GM21367 (cell line): ENCODE measurements around the gene CAPZA1.
"Not testable (repeated sequence)": the region's sequence is repeated elsewhere in the genome, so short reads cannot be mapped to it uniquely, and the experiment has no call there.

Experiments
- ATAC-seq: cut with Tn5 transposase; IDR thresholded peaks from one replicate; pipeline ENCODE4 v1.9.1; 2021; ENCODE audit not compliant: unreplicated experiment

The CAPZA1 gene

DNA sequence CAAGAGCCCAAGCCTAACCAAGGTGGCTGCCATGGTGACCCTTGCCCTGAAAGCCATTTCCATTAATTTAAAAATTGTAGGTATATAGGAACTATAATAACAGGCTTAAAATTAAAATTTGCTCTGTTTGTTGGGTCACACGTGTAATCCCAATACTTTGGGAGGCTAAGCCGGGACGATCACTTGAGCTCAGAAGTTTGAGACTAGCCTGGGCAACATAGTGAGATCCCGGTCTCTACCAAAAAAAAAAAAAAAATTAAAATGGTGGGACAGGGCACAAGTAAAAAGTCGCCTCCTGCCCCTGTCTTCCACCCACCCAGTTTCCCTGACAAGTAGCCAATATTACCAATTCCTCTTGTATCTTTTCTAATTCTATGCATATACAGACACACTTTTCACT, 6.6 kb downstream of the CAPZA1 start:
- no peak for ATAC-seq

DNA sequence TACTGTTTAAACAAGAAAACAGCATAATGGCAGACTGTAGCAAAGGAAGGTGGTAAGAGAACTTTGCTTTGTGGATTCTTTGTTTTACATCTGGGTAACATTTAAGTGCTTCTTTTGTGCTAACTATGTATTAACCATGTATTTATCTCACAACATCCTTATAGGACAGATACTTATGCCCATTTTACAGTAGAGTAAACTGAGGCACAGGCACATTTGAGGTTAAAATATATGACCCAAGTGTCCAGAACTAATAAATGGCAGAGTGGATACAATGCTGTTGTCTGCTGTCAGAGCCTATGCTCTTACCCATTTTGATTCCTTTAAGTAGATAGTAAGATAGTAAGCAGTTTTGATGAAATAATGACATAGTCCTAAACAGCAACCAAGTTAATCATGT, 7.3 kb downstream of the CAPZA1 start:
- no peak for ATAC-seq

DNA sequence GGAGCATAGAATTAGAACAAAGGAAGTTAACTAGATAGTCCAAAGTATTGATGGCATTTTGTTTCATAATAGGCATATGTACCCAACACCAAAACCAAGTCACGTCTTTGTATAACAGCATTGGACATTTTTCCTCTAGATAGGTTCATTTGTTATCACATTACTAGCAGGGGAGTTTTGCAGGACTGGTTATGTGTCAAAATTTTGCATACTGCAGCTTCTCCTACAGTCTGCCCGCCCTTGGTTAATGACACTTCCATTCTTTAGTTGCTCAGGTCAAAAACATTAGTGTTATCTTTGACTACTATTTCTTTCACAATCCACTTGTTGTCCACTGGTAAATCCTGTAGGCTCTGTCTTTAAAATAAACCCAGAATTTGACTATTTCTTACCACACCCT, 8.9 kb downstream of the CAPZA1 start:
- ATAC-seq: no peak

DNA sequence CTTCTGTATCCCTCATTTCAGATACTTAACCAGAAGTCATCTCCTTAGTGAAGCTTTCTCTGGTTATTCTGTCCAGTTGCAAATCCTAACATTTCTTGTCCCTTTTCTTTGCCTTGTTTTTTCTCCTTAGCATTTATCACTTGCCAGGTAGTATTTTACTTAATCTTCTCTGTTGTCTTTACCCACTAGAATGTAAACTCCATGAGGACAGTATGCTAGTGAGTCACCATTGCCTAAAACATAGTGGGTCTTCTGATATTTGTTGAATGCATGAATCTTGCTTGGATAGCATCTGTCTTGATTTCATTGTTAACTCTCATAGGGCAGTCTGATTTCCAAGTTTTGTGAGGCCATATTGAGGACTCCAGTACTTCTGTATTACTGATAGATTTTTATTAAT, 9.6 kb downstream of the CAPZA1 start:
- ATAC-seq: no peak

DNA sequence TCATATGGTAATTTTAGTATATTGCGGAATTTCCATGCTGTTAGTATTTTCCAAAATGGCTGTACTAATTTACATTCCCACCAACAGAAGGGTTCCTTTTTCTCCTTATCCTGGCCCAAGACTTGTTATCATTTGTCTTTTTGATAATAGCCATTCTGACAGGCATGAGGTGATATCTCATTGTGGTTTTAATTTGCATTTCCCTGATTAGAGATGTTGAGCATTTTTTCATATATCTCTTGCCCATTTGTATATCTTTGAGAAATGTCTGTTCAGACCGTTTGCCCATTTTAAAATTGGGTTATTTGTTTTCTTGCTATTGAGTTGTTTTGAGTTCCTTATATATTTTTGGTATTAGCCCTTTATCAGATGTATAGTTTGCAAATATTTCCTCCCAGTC, 14.0 kb downstream of the CAPZA1 start:
- ATAC-seq: no peak

DNA sequence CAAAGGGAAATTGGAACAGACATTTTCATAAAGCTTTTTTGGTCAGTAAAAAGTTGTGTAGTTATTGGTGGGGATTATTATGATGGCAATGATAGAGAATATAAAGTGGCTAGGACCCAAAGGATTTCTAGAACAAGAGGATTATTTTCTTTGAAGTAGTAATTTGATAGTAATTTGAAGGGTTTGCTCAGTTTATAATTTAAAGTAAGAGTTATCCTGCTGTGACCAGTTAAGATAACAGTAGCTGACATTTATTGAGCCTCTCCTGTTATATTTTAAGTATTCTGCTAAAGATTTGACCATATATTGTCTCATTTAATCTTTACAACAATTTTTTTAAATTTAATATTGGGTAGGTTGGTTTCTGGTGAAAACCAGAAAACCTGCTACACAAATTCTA, 14.7 kb downstream of the CAPZA1 start:
- ATAC-seq: no peak

DNA sequence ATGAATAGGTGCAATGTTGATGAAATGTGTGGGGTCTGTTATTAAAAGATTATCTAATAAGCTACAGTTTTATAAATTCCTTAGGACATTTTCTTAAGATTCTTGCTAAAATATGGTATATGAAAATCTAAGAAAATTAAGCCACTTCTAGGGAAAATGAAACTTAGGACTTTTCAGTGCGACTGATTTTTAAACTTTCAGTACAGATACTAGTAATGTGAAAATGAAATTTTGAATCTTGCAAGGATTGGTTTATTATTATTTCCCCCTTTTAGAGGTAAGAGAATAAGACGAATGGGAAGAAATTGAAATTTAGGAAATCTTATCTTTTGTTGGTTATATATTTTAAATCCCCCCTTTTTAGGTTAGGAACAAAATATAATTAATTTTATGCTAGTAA, 16.4 kb downstream of the CAPZA1 start:
- ATAC-seq: no peak

DNA sequence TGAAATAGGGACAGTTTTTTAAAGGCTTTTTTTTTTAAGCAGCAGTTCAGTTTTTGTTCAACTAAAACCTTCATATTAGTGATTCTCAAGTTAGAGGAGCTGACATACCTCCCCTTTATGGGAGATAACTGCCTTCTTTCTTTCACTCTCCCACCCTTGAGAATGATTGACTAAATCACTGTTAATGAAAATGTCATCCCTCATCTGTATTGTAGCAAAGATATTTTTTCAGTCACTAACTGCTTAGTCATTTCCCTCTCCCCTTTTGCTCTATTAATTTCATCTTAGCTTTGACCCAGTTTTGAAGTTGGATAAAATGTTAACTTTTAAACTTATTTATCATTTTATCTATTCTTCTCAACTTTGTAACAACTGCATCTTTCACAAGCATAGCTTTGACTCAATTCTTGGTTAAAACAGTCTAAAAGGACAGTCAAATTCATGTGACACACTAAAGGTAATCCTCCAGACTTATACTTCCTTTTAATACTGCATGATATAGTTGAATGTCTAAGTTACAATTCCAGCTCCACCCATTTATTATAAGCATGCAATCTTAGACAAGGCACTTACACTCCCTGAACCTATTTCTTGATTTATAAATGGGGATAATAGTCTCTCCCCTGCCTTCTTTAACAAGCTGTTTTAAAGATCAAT, 17.1 kb downstream of the CAPZA1 start:
- no peak for ATAC-seq

DNA sequence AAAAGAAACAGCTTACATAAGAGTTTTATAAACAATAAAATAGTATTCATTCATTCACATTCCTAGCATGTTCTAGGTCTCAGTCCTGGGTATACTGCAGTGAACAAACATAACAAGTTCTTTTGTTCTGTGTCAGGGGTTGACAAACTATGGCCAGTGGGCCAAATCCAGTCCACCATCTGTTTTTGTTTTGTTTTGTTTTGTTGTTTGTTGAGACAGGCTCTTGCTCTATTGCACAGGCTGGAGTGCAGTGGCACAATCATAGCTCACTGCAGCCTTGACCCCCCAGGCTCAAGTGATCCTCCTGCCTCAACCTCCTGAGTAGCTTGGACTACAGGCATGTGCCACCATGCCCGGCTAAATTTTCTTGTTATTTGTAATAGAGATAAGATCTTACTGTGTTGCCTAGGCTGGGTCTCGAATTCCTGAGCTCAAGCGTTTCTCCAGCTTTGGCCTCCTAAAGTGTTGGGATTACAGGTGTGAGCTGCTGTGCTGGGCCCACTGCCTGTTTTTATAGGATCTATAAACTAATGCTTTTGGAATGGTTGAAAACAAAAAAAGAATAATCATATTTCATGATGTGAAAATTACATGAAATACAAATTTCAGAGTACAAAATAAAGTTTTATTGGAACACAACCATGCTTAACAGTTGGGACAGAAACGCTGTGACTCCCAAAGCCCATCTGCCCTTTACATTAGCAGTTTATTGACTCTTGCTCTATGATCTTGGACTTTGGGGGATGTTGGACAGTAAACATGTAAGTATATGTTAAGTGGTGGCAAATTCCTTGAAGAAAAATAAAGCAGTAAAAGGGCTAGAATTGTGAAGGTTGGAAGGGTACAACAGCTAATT, 17.9 kb downstream of the CAPZA1 start:
- ATAC-seq: no peak

DNA sequence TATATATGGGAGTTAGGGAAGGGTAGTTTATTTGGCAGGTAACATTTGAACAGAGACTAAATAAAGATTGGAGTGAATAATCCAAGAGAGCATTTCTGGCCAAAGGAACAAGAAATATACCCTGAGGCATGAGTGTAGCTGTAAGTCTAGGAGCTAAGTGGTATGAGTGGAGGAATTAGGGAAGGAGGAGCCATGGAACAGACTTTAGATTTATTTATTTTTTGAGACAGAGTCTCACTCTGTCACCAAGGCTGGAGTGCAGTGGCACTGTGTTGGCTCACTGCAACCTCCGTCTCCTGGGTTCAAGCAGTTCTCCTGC, 18.4 kb downstream of the CAPZA1 start:
- no peak for ATAC-seq

DNA sequence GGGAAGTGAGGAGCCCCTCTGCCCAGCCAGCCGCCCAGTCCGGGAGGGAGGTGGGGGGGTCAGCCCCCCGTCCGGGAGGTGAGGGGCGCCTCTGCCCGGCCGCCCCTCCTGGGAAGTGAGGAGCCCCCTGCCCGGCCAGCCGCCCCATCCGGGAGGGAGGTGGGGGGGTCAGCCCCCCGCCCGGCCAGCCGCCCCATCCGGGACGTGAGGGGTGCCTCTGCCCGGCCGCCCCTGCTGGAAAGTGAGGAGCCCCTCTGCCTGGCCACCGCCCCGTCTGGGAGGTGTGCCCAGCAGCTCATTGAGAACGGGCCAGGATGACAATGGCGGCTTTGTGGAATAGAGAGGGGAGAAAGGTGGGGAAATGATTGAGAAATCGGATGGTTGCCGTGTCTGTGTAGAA, 20.8 kb downstream of the CAPZA1 start:
- not testable (repeated sequence) for ATAC-seq

DNA sequence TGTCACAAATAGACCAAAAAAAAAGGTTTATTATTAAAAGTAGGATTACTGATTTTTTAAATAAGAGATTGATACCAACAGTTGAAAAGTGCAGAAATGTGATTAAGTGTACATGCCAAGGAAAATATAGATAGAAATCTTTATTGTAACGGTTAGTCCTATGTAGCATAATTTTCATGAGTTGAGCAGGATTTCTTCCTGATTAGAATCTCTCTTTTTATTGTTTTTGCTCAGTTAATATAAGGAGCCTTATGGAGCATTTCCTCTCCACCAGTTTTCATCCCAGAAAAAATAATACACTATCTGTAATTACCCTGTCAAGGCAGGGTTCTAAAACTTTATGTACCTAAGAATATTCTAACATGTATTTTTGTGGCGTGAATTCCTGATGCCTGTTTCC, 23.4 kb downstream of the CAPZA1 start:
- no peak for ATAC-seq

DNA sequence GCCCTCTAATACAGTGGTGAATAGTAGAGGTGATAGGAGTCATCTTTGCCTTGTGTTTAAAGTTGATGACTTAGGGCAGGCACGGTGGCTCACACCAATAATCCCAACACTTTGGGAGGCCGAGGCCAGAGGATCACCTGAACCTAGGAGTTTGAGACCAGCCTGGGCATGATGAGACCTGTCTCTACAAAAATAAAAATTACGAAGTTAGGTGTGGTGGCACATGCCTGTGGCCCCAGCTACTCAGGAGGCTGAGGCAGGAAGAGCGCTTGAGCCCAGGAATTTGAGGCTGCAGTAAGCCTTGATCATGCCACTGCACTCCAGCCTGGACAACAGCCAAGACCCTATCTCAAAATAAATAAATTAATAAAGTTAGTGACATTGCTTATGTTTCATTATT, 26.6 kb downstream of the CAPZA1 start:
- no peak for ATAC-seq

DNA sequence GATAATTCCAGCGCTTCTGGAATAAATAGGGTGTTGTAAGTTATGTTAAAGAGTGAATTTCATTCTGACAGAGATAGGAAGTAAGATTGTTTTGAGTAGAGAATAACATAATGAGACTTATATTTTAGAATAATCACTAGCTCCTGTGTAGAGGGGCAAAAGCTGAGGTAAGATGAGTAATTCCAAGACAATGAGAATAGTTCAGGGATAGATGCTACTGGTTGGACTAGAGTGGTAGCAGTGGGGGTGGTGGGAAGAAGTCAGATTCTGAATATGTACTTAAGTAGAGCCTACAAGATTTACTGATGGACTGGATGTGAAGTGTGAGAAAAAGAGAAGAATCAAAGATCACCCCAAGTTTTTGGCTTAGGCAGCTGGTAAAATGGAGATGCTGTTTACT, 31.6 kb downstream of the CAPZA1 start:
- ATAC-seq: no peak

DNA sequence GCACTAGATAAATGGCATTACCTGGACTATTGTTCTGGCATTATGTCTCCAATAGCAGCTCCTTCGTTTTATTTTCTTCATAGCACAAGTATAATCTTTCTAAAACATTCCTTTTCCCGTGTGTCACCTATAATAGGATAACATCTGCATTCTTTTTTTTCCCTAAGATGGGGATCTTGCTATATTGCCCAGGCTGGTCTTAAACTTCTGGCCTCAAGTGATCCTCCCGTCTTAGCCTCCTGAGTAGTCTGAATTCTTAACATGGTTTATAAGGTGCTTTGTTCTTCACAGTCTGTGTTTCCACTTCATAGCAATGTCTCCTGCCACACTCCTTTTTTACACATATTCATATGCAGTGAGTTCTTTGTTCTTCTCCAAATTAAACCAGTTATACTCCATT, 46.2 kb downstream of the CAPZA1 start:
- ATAC-seq: no peak

DNA sequence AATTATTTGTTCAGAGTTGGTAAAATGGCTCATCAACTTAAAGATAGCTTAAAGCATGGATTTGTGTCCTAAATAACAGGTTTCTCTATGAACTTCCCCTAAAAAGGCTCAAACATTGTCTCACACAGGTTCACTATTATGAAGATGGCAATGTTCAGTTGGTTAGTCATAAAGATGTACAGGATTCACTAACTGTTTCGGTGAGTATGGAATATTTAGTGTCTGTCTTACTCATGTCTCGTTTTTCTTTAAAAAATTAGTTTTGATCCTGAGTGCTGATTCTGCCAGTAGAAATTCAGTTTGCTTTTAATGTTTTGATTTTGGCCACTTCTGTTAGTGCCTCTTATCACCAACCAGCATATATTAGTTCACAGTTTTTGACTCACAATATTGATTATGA, 47.3 kb downstream of the CAPZA1 start:
- ATAC-seq: no peak

DNA sequence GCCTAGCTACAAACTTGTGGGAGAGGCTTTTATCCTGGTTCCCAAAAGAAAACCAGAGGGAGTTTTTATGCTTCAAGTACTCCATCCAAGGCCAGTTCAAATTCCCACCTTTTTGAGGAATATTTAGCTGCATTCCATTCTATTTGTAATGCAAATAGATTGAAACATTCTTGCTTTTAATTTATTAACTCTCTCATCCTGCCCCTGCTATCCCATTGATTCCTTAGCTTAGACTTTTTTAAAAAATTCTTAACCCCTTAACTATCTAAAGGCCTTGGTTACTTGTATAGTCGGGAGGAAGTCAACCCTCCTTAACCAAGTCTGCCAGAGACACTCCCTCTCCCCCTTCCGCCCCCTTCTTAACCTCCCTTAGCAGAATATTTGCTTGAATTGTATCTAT, 52.4 kb downstream of the CAPZA1 start:
- ATAC-seq: no peak

DNA sequence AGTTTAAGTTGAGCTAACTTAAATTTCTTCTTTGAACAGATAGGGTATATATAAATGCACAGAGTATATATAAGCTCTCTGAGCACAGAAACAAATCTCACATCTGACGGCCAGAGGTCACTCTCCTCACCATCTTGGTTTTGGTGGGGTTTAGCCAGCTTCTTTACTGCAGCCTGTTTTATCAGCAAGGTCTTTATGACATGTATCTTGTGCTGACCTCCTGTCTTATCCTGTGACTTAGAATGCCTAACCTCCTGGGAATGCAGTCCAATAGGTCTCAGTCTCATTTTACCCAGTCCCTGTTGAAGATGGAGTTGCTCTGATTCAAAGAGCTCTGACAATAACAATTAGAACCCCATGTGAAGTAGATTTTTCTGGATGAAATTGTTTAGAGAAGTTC, 53.2 kb downstream of the CAPZA1 start:
- no peak for ATAC-seq

DNA sequence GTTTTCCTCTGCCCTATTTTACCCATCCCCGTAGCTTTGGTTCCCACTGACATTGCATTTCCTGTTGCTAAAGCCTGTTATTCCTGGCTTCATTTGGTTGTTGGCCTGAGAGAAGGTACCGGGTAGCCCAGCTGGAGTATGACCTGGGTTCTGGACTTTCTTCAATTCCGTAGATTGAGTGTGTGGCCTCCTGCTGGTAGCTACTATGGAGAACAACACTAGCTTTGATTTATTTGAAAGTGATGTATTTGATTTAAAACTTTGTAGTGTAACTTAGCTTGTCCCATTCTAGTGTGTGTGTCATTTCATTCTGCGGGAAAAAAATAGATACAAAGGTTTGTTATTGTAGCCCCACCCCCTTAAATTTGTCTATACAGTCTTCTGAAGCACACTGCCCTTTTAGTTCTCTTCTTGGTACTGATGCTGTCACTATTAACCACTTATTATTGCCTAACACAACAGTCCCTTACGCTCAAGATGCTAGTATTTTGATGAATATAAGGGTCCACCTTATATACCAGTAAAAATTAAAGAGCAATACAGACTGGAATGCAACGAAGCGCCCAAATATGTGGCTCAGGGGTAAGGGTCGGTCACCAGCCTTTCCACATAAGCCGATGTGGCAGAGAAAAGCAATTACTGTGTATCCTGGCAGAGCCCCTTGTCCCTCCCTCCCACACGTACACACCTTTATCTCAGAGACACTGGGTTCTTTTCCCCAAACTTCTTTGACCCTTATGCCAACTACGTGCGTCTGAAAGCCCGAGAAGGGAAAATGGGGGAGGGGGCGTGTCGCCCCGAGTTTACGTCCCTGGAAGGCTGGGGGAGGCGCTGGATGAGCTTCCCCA, 54.2 kb downstream of the CAPZA1 start:
- ATAC-seq: no peak

DNA sequence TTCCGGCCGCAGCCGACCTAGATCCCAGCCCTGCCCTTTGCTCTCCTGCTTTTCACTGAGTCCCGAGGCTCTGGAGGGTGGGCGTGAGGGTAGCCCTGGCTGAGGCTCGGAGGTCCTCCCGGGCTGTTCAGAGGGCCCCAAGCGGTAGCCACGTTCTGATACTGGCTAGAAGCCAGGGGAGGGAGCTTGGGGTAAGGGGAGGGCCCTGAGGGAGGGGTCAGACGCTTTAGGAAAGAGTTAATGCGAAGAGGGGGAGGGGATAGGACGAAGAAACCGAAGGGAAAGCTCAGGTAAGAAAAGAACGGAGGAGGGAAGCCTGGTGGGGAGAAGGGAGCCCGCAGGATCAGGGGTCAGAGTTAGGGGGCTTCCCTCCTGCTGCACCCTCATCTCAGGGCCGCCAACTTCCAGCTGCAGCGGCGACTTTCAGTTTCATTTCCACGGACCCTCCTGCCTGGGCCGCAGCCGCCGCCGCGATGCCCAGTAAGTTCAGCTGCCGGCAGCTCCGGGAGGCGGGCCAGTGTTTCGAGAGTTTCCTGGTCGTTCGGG, 54.9 kb downstream of the CAPZA1 start, which contains the start of gene MOV10:
TSS of gene MOV10 (plus strand) at position 220 of the 546 bp plus-strand sequence. CDS start at position 474, 254 bp downstream.
- ATAC-seq: no peak

DNA sequence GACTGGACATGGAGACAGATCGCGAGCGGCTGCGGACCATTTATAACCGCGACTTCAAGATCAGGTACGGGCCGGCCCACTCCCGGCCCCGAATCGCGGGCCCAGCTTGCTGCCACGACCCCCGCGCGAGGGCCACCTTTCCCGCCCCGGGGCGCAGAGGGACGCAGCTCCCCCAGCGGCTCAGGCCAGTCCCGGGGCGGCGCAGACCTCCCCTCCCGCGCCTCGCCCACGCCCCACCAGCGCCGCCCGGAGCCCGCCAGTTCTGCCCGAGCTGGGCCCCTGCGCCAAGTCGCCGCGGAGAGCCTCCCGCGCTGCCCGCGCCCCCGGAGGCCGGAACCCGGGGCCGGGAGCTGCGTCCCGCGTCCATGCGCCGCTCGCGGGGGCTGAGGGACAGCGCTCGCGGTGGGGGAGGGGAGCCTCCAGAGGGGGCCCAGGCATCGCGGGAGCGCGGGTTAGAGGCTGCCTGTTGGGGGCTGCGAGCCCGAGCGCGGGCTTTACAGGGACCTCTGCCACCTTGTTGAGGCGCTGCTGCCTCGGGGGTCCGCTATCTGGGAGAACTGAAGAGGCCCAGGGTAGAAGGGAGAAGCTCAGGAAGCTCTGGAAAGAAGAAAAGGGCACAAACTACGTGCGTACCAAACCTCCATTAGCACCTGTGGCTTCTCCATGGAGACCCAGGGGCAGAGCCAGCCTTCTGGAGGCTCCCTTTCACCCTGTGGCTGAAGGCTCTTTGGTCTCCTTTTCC, 55.5 kb downstream of the CAPZA1 start:
- ATAC-seq: no peak
